ENCODE data around the gene ACER3. TPM values are rescaled to one million over a fixed set of nuclear protein-coding genes. Genes with fewer than 3 reads are reported as not detected.

The ACER3 gene
- total and polyA plus RNA-seq, 2 of the 4 experiments (the other 2 are of a cell fraction), result 3.5 to 10.0 TPM

GRCh38 chr11:76919467-76919866 is 58.7 kb downstream of the ACER3 start:
- H3K36me3 ChIP-seq (ENCODE audit: control insufficient read depth, insufficient read depth, low read length), result no peaks in the 10 kb centered on the region
- no peaks in the 10 kb centered on the region for H4K20me1 ChIP-seq (ENCODE audit: insufficient read depth, low read length)
- H3K27me3 ChIP-seq (ENCODE audit: control insufficient read depth, insufficient read depth, low read length), result no peaks in the 10 kb centered on the region
- no peak overlapping the region for H4K5ac ChIP-seq (ENCODE audit: low read depth, low read length)
- H2BK20ac ChIP-seq (ENCODE audit: low read depth, low read length), result no peak overlapping the region
- H3K79me1 ChIP-seq (ENCODE audit: low read depth in 1 of 2, low read length in 2 of 2), result no peaks in the 10 kb centered on the region
- H3K4me1 ChIP-seq (ENCODE audit: control insufficient read depth, insufficient read depth, low read length), result peaks cover 3% of the 10 kb centered on the region; the same call in 1 of the 2 replicates
- ATAC-seq (ENCODE audit: low read depth) (no peak), DNase-seq (no peak)
- H2BK120ac ChIP-seq (ENCODE audit: low read depth, low read length), result no peak overlapping the region
- H3K23ac ChIP-seq (ENCODE audit: low read depth, low read length), result no peak overlapping the region
- no peaks in the 10 kb centered on the region for H3K9me1 ChIP-seq (ENCODE audit: insufficient read depth, low read length)
- no peak overlapping the region for H3K4me2 ChIP-seq (ENCODE audit: low read depth, low read length)
- H2BK5ac ChIP-seq (ENCODE audit: low read depth, low read length, poor library complexity, severe bottlenecking), result no peak overlapping the region
- no CpG with 5 or more reads among the region's 1 CpG for whole genome bisulfite sequencing, 2 experiments (ENCODE audit: extremely low coverage in 2 of 2, insufficient read length in 1 of 2)
- H3K27ac ChIP-seq (ENCODE audit: insufficient read depth, low read length), result no peak overlapping the region
- TF ChIP-seq POLR2A (IDR thresholded peaks at IDR 0.05; ENCODE audit: low read depth, low read length), result no peak
- TF ChIP-seq, protein P1, sequence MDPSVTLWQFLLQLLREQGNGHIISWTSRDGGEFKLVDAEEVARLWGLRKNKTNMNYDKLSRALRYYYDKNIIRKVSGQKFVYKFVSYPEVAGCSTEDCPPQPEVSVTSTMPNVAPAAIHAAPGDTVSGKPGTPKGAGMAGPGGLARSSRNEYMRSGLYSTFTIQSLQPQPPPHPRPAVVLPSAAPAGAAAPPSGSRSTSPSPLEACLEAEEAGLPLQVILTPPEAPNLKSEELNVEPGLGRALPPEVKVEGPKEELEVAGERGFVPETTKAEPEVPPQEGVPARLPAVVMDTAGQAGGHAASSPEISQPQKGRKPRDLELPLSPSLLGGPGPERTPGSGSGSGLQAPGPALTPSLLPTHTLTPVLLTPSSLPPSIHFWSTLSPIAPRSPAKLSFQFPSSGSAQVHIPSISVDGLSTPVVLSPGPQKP (IDR thresholded peaks at IDR 0.05; ENCODE audit: borderline replicate concordance, low read depth, low read length), result no peak
- no peak for TF ChIP-seq MAZ (IDR thresholded peaks at IDR 0.05; ENCODE audit: borderline replicate concordance, low read depth, low read length)
- TF ChIP-seq, protein P2, sequence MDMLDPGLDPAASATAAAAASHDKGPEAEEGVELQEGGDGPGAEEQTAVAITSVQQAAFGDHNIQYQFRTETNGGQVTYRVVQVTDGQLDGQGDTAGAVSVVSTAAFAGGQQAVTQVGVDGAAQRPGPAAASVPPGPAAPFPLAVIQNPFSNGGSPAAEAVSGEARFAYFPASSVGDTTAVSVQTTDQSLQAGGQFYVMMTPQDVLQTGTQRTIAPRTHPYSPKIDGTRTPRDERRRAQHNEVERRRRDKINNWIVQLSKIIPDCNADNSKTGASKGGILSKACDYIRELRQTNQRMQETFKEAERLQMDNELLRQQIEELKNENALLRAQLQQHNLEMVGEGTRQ (IDR thresholded peaks at IDR 0.05; ENCODE audit: low read depth, low read length), result no peak
- TF ChIP-seq FOS (IDR thresholded peaks at IDR 0.05; ENCODE audit: low read depth, low read length), result no peak
- no peak for TF ChIP-seq CEBPB (IDR thresholded peaks at IDR 0.05; ENCODE audit: low read depth, low read length)
- TF ChIP-seq RFX5 (IDR thresholded peaks at IDR 0.05; ENCODE audit: low read depth, low read length), result no peak
- no peak for TF ChIP-seq CTCF (conservative IDR thresholded peaks at IDR 0.05; ENCODE audit: low read depth, low read length)
- no peak for TF ChIP-seq MAFK (IDR thresholded peaks at IDR 0.05; ENCODE audit: low read depth, low read length)
- no peak for TF ChIP-seq CHD1 (IDR thresholded peaks at IDR 0.05; ENCODE audit: low read depth, low read length)
- H3K9me3 ChIP-seq (ENCODE audit: control insufficient read depth, insufficient read depth, low read length), result no peaks in the 10 kb centered on the region
- no peak overlapping the region for H3K14ac ChIP-seq (replicated peaks; ENCODE audit: low read depth, low read length)
- no peak overlapping the region for H2AK5ac ChIP-seq (ENCODE audit: low read depth, low read length)
- no peak overlapping the region for H4K91ac ChIP-seq (ENCODE audit: insufficient read depth, low read depth, low read length)
- H3K4ac ChIP-seq (ENCODE audit: low read depth, low read length), result no peak overlapping the region
- no peak overlapping the region for H3K18ac ChIP-seq (ENCODE audit: low read depth, low read length)
- H2AK9ac ChIP-seq (replicated peaks; ENCODE audit: low read depth, low read length, poor library complexity), result no peak overlapping the region
- in situ Hi-C loops (cut with MboI; ENCODE audit: low sequenced_read_pairs) (loop anchor here (5.0 kb wide), 2 partner anchors 107 to 192 kb away; no protein-coding TSS in a partner anchor), intact Hi-C loops (cut with micrococcal nuclease) (loop anchor here (1.0 kb wide), 2 partner anchors 109 to 185 kb away; no protein-coding TSS in a partner anchor), dilution Hi-C loops (cut with HindIII; ENCODE audit: low sequenced_read_pairs, unreplicated experiment) (no loop called here)
- BruUV-seq (replicated peaks), result no TSS peak
- no peak overlapping the region for H3K4me3 ChIP-seq (ENCODE audit: insufficient read depth, low read depth, low read length)
- no peak overlapping the region for H3K9ac ChIP-seq (ENCODE audit: low read depth, low read length)
- ChIA-PET POLR2A (ENCODE audit: unreplicated experiment) (no interaction called here), CTCF (interaction anchor here (0.5 to 3.4 kb wide), 28 partner anchors 8 to 451 kb away, joined by 3 to 25 read pairs (median 5); no protein-coding TSS in a partner anchor)
- H2AFZ ChIP-seq (replicated peaks; ENCODE audit: low read length, poor library complexity), result no peak overlapping the region
- H4K8ac ChIP-seq (ENCODE audit: low read depth in 2 of 2, low read length in 2 of 2), result no peak overlapping the region
- no peak overlapping the region for H2BK15ac ChIP-seq (ENCODE audit: low read depth, low read length)
- H3K56ac ChIP-seq (ENCODE audit: extremely low read depth, insufficient read depth, low read length), result no peak overlapping the region
